Activated CD8-positive, alpha-beta memory T cell treated with anti-CD3 and anti-CD28 coated beads, Interleukin-2, amount 10 ng/mL, durations not matched to agents 7 days and 5 days (primary cell): ENCODE measurements around the gene ZNF830. TPM values are rescaled to one million over a fixed set of nuclear protein-coding genes. Genes with fewer than 3 reads are reported as not detected.
"Not testable (repeated sequence)": the region's sequence is repeated elsewhere in the genome, so short reads cannot be mapped to it uniquely, and the experiment has no call there.

Experiments used
- ATAC-seq: fragments of 150-1000 bp; cut with Tn5 transposase; one replicate; pipeline ENCODE4 v1.10.0; 2021; ENCODE audit warnings: moderate library complexity
- CTCF ChIA-PET: fragments of 350-600 bp; sonication (Branson Sonifier 250); formaldehyde crosslinking; loops from one replicate; lab custom pipeline; 2021; ENCODE audit warnings: antibody characterized with exemption; lab: Charles Lee
- DNase-seq: peaks from one replicate; pipeline ENCODE4 v3.0.0-alpha.2; 2020
- H3K27ac Mint-ChIP-seq: one replicate; pipeline ENCODE4 v1.8.0; 2021; ENCODE audit warnings: mild to moderate bottlenecking, mixed read lengths
- H3K27me3 Mint-ChIP-seq: one replicate; pipeline ENCODE4 v1.8.0; 2021; ENCODE audit warnings: mixed read lengths
- H3K36me3 Mint-ChIP-seq: one replicate; pipeline ENCODE4 v1.8.0; 2021; ENCODE audit warnings: mild to moderate bottlenecking, mixed read lengths
- H3K4me1 Mint-ChIP-seq: one replicate; pipeline ENCODE4 v1.8.0; 2021; ENCODE audit warnings: mixed read lengths
- H3K4me3 Mint-ChIP-seq: one replicate; pipeline ENCODE4 v1.8.0; 2021; ENCODE audit warnings: mild to moderate bottlenecking, moderate library complexity, mixed read lengths
- H3K9me3 Mint-ChIP-seq: one replicate; pipeline ENCODE4 v1.8.0; 2022; ENCODE audit warnings: low read depth, mixed read lengths
- total RNA-seq, 2 experiments: library from RNA; stranded (reverse); gene quantifications; one replicate each; pipeline ENCODE4 v1.2.3, GENCODE V29; 2021

Gene ZNF830
- total RNA-seq, 2 experiments from 2014 or later, result 27.7 to 32.7 TPM

- ATAC-seq (no peak), DNase-seq (no peak)
- Mint-ChIP-seq H3K27ac (no peak overlapping the region), H3K4me1 (peaks cover 21% of the 10 kb centered on the region), H3K4me3 (no peak overlapping the region), H3K27me3 (no peaks in the 10 kb centered on the region), H3K9me3 (no peaks in the 10 kb centered on the region), H3K36me3 (peaks cover 28% of the 10 kb centered on the region)
- CTCF ChIA-PET, result interaction anchor here (0.6 to 10.5 kb wide), 8 partner anchors 16 to 122 kb away, joined by 3 to 109 read pairs (median 5); partner anchors contain the start of genes FNDC8, LIG3, RAD51D and RFFL
Measured at GRCh38 chr17:34997355-34997862, 36.1 kb downstream of the ZNF830 start.

DNA sequence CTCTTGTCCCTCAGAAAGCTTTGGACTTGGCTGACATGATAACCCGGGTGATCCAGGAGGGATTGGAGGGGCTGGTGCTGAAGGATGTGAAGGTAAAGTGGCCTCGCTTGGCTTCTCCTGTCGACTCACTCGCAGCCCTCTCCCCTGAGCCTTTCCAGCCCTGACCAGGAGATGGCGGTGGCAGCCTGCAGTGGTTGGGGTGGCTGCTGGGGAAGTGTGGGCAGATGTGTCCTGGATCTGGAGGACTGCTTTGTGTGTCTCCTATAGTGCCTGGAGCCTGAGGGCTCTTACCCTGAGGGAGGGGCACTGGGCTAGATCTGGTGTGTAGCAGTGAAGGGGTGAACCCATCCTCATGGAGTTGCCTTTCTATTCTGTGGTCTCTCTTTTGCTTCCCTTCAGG, 36.9 kb downstream of the ZNF830 start:
- peak; percentile 87 for DNase-seq
- ATAC-seq, result peak; percentile 98
- peaks cover 13% of the 10 kb centered on the region for H3K4me1 Mint-ChIP-seq
- no peak overlapping the region for H3K4me3 Mint-ChIP-seq
- no peaks in the 10 kb centered on the region for H3K9me3 Mint-ChIP-seq
- H3K36me3 Mint-ChIP-seq, result peaks cover 24% of the 10 kb centered on the region
- H3K27me3 Mint-ChIP-seq, result no peaks in the 10 kb centered on the region
- H3K27ac Mint-ChIP-seq, result peak overlapping the region; percentile 52
- CTCF ChIA-PET, result interaction anchor here (0.6 to 10.5 kb wide), 14 partner anchors 10 to 121 kb away, joined by 3 to 109 read pairs (median 5); partner anchors contain the start of genes FNDC8, LIG3, RAD51D and RFFL

GRCh38 chr17:34999456-34999855, 38.1 kb downstream of the ZNF830 start:
- Mint-ChIP-seq H3K9me3 (no peaks in the 10 kb centered on the region), H3K36me3 (peaks cover 17% of the 10 kb centered on the region), H3K4me1 (peaks cover 5% of the 10 kb centered on the region), H3K27ac (no peak overlapping the region), H3K27me3 (no peaks in the 10 kb centered on the region), H3K4me3 (no peak overlapping the region)
- no peak for ATAC-seq
- no peak for DNase-seq
- CTCF ChIA-PET, result interaction anchor here (0.6 to 10.5 kb wide), 12 partner anchors 9 to 123 kb away, joined by 3 to 109 read pairs (median 5); partner anchors contain the start of genes FNDC8, LIG3, RAD51D and RFFL

DNA sequence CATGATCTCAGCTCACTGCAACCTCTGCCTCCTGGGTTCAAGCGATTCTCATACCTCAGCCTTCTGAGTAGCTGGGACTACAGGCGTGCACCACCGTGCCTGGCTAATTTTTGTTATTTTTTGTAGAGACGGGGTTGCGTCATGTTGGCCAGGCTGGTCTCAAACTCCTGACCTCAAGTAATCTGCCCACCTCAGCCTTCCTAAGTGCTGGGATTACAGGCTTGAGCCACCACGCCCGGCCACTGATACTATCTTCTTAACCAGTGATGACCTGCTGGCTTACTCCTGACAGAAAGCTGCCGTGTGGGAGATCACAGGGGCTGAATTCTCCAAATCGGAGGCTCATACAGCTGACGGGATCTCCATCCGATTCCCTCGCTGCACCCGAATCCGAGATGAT, 39.6 kb downstream of the ZNF830 start:
- H3K27ac Mint-ChIP-seq, ATAC-seq, DNase-seq, H3K4me1 Mint-ChIP-seq, H3K9me3 Mint-ChIP-seq, H3K27me3 Mint-ChIP-seq, H3K4me3 Mint-ChIP-seq: not testable (repeated sequence)
- peaks cover 14% of the 10 kb centered on the region for H3K36me3 Mint-ChIP-seq
- CTCF ChIA-PET, result interaction anchor here (1.4 to 10.5 kb wide), 4 partner anchors 82 to 122 kb away, joined by 4 to 109 read pairs (median 5); partner anchors contain the start of genes FNDC8 and RAD51D

DNA sequence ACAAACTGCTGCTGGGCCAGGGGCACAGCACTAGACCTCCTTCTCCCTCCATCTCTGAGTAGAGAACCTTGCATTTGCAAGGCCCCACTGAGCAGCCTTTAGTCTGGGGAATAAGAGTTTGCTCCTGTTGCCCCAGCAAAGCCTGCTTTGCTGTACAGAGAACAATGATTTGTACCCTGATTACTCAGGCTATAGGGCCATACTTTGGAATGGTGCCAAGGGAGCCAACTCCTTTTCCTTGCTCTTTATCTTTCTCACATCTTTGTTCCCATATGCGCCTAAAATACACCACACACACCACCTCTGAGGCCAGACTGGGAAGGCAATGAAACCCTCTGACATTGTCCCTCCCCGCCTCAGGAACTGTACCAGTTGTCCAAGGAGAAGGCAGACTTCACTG, 40.2 kb downstream of the ZNF830 start:
- Mint-ChIP-seq H3K4me3 (no peak overlapping the region), H3K27me3 (no peaks in the 10 kb centered on the region), H3K9me3 (no peaks in the 10 kb centered on the region), H3K36me3 (peaks cover 15% of the 10 kb centered on the region), H3K4me1 (peaks cover 5% of the 10 kb centered on the region), H3K27ac (no peak overlapping the region)
- DNase-seq (no peak), ATAC-seq (no peak)
- CTCF ChIA-PET, result interaction anchor here (1.4 to 10.5 kb wide), 2 partner anchors 81 to 118 kb away, joined by 4 to 109 read pairs; partner anchors contain the start of genes FNDC8 and RAD51D

- H3K4me1 Mint-ChIP-seq, result peaks cover 4% of the 10 kb centered on the region
- H3K27ac Mint-ChIP-seq, result no peak overlapping the region
- CTCF ChIA-PET, result interaction anchor here (1.0 to 10.5 kb wide), 2 partner anchors 37 to 117 kb away, joined by 4 to 109 read pairs; partner anchors contain the start of genes FNDC8 and RAD51D
- no peak for DNase-seq
- H3K27me3 Mint-ChIP-seq, result no peaks in the 10 kb centered on the region
- H3K36me3 Mint-ChIP-seq, result peaks cover 21% of the 10 kb centered on the region
- H3K9me3 Mint-ChIP-seq, result no peaks in the 10 kb centered on the region
- no peak overlapping the region for H3K4me3 Mint-ChIP-seq
- no peak for ATAC-seq
Measured at GRCh38 chr17:35002876-35003551, 41.7 kb downstream of the ZNF830 start.

DNA sequence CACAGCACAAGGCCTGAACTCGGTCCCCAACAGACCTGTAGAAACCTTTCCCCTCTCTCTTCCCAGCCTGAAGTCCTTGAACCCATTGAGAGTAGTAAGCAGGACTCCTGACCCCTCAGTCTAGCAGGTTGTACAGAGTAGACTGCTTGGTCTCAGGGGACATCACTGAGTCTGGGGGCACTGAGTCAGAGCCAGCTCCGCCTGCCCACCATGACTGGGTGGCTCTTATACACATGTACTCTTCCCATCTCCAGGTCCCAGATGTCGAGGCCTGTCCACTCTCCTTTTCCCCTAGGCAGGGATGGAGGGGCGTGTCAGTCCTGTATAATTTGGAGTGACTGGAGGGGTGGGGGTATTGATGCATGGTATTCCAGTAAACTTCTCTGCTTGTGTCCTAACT, 42.4 kb downstream of the ZNF830 start:
- CTCF ChIA-PET, result interaction anchor here (1.0 to 10.5 kb wide), 2 partner anchors 116 kb away, joined by 3 to 109 read pairs; partner anchors contain the start of genes FNDC8 and RAD51D
- peak overlapping the region; percentile 32 for H3K27ac Mint-ChIP-seq
- H3K4me1 Mint-ChIP-seq, result no peaks in the 10 kb centered on the region
- peaks cover 22% of the 10 kb centered on the region for H3K36me3 Mint-ChIP-seq
- H3K4me3 Mint-ChIP-seq, result no peak overlapping the region
- H3K9me3 Mint-ChIP-seq, result no peaks in the 10 kb centered on the region
- no peak for ATAC-seq
- no peaks in the 10 kb centered on the region for H3K27me3 Mint-ChIP-seq
- DNase-seq, result no peak

DNA sequence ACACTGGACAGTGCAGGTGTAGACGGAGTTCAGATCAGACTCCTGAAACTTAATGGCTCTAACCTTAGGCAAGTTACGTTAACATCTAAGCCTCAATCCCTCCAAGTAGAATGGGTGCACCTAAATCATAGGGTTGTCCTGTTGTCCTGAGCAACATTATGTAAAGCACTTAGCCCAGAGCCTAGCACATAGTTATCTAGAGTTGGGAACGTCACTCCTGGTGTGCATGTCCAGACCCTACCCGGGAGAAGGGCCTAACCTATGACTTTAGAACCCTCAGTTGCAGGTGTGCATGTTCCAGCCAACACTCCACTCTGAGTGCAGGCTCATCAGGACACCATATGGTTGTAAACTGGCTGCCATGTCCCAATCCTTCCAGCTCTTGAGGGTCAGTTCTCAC, 45.0 kb downstream of the ZNF830 start:
- H3K36me3 Mint-ChIP-seq, result peaks cover 37% of the 10 kb centered on the region
- no peak overlapping the region for H3K4me3 Mint-ChIP-seq
- no peak for ATAC-seq
- no peak for DNase-seq
- CTCF ChIA-PET, result interaction anchor here (0.5 kb wide), 1 partner anchor 59 kb away, joined by 4 read pairs; no protein-coding TSS in a partner anchor
- no peaks in the 10 kb centered on the region for H3K27me3 Mint-ChIP-seq
- H3K4me1 Mint-ChIP-seq, result no peaks in the 10 kb centered on the region
- H3K27ac Mint-ChIP-seq, result no peak overlapping the region
- H3K9me3 Mint-ChIP-seq, result no peaks in the 10 kb centered on the region

- no peaks in the 10 kb centered on the region for H3K27me3 Mint-ChIP-seq
- peaks cover 41% of the 10 kb centered on the region for H3K36me3 Mint-ChIP-seq
- H3K9me3 Mint-ChIP-seq, result no peaks in the 10 kb centered on the region
- peak overlapping the region; percentile 3 for H3K27ac Mint-ChIP-seq
- no peaks in the 10 kb centered on the region for H3K4me1 Mint-ChIP-seq
- ATAC-seq (no peak), DNase-seq (no peak)
- H3K4me3 Mint-ChIP-seq, result no peak overlapping the region
- CTCF ChIA-PET, result interaction anchor here (1.7 kb wide), 1 partner anchor 8 kb away, joined by 7 read pairs; no protein-coding TSS in a partner anchor
Measured at GRCh38 chr17:35006961-35007360, 45.6 kb downstream of the ZNF830 start.

GRCh38 chr17:35010093-35010492, 48.8 kb downstream of the ZNF830 start:
- Mint-ChIP-seq H3K9me3 (no peaks in the 10 kb centered on the region), H3K27ac (peak overlapping the region; percentile 55), H3K36me3 (peaks cover 46% of the 10 kb centered on the region), H3K4me1 (no peaks in the 10 kb centered on the region), H3K27me3 (no peaks in the 10 kb centered on the region), H3K4me3 (no peak overlapping the region)
- DNase-seq (no peak), ATAC-seq (no peak)
- CTCF ChIA-PET, result interaction anchor here (1.0 to 2.6 kb wide), 2 partner anchors 10 to 13 kb away, joined by 3 to 7 read pairs; no protein-coding TSS in a partner anchor

DNA sequence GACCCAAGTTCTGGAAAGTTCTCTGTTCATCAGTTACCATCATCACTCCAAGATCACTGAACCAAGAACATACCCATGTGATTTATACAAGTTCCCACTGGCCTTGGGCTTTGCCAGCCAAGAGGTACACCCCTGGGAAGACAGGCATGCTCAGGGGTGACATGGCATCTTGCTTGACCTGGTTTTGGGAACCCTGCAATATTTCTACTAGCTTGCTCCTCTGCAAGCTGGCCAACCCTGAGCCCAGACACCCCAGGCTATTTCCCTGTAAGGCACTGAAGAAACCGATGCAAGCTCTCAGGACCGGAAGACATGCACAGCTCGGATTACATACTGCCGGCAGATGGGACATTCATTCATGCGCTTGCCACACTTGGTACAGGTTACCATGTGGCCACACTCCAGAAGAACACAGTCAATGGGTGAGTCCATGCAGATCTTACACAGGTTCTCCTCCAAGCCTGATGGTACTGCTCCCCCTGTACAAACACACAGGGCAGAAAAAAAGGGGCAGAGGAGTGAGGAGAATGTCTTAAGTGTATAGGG, 50.4 kb downstream of the ZNF830 start:
- Mint-ChIP-seq H3K27me3 (no peaks in the 10 kb centered on the region), H3K4me3 (no peak overlapping the region), H3K9me3 (no peaks in the 10 kb centered on the region), H3K27ac (peak overlapping the region; percentile 6), H3K36me3 (peaks cover 58% of the 10 kb centered on the region), H3K4me1 (no peaks in the 10 kb centered on the region)
- ATAC-seq (no peak), DNase-seq (no peak)
- CTCF ChIA-PET, result interaction anchor here (2.0 kb wide), 1 partner anchor 13 kb away, joined by 8 read pairs; no protein-coding TSS in a partner anchor
